Hematopoietic multipotent progenitor cell treated with erythropoietin and hydrocortisone succinate and interleukin-3 and kit ligand, for 8 days (in vitro differentiated cells): Measurements from ENCODE around the gene SNX5.

Source experiments
- DNase-seq: peaks from one replicate; pipeline ENCODE4 v3.0.0-alpha.2; 2015

SNX5 gene

DNA sequence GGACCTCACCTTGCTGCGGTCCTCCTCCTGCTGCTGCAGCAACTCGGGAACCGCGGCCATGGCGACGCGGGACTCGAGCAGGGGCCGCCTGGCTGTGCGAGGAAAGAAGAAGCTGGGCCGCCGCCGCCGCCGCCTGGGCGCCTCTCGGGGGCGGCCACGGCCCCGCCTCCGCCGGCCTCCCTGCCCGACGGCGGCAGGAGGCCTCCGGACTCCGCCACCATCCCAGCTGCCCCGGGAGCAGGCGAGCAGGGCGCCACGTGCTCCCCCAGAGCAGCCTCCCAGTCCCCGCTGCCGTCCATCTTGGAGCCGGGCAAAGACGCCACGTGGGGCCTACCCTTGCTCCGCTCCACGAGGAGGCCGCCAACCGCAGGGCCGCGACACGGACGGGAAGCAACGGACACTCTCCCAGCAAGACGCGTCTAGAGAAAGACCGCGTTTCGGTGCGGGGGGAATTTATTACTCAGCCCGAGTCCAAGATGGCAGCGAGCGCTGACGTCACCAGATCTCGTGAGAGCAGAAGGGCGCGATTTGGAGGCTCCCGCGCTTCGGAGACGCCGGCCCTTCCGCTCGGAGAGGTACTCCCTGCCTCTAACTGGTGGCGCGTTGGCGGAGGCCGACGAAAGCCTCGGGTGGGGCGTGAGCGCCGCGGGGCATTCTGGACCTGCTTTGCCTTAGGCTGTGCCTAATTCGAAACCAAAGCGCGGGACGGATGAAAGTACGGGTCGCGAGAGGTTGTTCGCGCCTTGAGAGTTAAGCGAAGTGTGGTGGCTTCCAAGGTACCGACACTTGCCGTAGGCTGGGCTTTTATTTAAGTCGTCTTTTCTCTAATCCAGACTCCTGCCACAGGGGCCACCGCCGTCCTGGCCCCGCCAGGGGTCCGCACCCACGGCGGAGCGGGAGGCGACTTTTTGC, at the start of gene SNX5, which contains the start of gene MGME1:
Gene SNX5 (minus strand): TSS at position 429 of the 912 bp plus-strand sequence. CDS start 369 bp downstream, at position 60.
Gene MGME1 (plus strand): TSS at position 653 of the 912 bp plus-strand sequence. CDS start 842 bp downstream, outside the sequence.
- peak; percentile 99 for DNase-seq

DNA sequence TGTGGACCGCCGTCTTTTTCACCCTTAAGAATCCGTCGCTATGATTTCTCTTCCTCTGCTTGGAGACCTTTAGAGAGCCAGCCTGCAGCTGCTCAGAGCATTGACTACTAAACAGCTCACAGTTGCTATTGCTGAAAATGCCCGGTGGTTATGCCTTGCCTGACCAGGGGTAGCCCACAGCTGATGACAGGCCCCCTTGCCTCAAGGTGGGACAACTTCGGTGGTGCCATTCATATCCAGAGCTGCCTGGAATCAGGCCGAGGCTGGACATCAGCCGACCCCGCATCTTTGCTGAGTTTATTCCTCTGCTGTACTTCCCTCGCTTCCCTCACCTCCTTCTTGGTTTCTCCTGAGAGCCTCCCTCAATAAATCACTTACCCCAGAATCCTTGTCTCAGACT, 49.5 kb upstream of the SNX5 start:
- no peak for DNase-seq

DNA sequence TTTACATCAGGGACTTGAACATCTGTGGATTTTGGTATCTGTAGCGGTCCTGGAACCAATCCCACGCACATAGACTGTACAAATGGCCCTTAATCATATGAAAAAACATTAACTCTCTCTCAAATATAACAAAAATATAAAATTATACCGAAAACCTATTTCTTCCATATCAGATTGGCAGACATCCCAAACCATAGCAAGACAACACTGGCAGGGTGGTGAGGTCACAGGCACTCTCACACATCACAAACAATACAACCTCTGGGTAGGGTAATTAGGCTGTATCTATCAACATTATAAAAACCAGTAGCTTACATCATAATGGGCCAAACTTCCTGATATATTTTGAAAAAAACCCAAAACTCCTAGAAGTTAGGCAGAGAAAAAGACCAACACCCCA, 48.2 kb upstream of the SNX5 start:
- no peak for DNase-seq

DNA sequence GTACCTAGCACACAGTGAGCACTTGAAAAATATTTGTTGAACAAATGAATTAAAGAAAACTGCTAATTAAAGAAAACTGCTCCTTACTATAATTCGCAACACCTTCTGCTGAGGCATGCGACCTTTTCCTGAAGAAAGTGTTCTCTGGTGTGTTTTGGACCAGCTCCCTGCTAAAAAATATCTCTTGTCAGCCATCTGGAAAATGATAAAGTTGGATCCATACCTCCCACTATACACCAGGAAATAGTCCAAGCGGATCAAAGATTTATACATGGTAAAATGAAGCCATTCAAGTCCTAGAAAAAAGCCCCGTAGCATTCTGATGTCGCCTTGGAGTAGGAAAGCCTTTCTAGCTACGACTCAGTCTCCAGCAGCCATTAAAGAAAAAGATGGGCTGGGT, 45.8 kb upstream of the SNX5 start:
- DNase-seq = no peak

DNA sequence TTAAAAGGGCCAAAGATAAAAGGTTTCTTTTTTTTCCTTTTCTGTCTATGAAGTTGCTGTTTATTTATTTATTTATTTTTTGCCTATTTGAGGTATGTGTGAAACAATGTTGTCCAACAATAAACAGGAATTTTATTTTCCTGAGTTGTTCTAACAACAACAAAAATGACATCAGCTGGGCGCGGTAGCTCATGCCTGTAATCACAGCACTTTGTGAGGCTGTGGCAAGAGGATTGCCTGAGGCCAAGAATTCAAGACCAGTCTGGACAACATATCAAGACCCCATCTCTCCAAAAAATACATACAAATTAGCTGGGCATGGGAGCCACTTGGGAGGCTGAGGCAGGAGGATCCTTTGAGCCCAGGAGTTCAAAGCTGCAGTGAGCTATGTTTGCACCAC, 44.3 kb upstream of the SNX5 start:
- DNase-seq = no peak

DNA sequence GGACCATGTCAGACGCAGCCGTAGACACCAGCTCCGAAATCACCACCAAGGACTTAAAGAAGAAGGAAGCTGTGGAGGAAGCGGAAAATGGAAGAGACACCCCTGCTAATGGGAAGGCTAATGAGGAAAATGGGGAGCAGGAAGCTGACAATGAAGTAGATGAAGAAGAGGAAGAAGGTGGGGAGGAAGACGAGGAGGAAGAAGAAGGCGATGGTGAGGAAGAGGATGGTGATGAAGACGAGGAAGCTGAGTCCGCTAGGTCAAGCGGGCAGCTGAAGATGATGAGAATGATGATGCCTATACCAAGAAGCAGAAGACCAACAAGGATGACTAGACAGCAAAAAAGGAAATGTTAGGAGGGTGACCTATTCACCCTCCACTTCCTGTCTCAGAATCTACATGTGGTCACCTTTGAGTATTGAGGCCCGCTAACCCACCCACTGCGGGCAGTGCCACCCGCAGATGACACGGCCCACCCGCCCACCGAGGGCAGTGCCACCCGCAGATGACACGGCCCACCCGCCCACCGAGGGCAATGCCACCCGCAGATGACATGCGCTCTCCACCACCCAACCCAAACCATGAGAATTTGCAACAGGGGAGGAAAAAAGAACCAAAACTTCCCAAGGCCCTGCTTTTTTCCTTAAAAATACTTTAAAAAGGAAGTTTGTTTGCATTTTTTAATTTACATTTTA, 43.5 kb upstream of the SNX5 start:
- DNase-seq = no peak

DNA sequence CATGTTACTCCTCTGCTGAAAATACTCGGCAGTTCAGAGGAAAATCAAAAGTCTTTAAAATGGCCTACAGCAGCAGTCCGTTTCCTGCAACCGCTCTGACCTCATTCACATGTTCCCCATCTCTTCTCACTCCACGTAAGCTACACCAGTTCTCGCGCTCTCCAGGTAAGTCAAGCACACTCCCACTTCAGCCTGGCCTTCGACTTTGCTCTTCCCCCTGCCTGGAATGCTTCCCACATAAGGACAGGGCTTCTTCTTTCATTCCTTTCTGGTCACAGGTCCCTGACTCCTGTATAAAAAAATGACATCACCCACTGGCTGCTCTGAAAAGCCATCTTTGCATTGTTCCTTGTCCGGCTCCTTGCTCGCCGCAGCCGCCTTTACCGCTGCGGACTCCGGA, 42.9 kb upstream of the SNX5 start:
- no peak for DNase-seq

DNA sequence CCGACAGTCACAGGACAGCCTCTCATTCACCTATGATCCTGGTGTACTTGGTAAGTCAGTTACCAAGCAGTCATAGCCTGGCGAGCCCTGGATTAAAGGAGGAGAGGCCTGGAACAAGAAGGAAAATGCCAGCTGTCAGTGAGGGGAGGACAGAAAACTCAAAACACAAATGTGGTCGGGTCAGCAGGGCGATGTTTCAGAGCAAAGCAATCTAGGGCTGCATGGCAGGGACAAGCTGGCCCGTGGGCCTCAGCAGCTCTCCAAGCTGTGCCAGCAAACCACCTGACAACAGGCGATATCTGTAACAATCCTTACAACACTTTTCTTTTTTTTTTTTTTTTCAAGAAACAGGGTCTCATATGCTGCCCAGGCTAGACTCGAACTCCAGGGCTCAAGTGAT, 40.5 kb upstream of the SNX5 start:
- DNase-seq = no peak

DNA sequence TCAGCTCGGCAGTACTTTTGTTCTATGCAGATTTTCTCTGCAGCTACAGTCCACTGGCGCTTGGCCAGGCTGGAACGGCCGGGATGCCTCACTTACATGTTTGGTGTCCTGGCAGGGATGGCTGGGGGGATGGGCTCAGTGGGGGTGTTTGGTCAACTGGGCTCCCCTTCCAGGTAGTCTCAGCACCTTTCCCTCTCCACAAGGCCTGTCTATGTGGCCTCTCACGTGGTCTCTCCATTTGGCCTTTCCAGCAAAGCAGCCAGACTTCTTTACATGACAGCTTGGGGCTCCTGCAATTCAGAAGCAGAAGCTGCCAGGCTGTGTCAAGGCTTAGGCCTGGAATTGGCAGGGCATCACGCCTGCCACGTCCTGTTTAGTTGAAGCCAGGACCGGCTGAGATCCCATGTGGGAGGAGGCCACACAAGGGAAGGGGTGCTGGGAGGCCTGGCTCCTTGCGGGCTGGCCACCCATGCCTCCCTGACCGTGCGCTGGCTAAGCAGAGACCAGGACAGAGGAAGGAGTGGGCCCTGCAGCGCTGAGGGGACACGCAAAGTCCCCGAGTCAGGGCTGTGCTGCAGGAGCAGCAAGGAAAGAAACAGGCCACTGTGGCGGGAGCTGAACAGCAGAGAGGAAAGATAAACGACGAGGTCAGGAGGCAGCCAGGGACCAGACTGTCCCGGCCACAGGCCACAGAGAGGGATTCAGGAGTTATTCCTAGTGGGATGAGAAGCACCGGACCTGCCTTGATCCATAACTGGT, 39.1 kb upstream of the SNX5 start:
- no peak for DNase-seq

DNA sequence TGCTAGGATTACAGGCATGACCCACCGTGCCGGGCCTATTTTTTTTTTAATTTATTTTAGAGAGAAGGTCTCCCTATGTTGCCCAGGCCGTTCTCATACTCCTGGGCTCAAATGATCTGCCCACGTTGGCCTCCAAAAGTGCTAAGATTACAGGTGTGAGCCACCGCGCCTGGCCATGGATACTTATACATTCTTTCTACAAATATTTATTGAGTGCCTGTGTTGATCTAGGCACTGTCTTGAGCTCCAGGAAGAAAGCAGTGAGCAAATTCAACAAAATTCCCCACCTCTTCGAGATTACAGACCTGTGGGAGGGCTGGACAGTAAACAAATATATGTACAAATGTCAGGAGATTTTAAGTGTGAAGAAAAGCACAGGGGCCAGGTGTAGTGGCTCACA, 38.1 kb upstream of the SNX5 start:
- no peak for DNase-seq

DNA sequence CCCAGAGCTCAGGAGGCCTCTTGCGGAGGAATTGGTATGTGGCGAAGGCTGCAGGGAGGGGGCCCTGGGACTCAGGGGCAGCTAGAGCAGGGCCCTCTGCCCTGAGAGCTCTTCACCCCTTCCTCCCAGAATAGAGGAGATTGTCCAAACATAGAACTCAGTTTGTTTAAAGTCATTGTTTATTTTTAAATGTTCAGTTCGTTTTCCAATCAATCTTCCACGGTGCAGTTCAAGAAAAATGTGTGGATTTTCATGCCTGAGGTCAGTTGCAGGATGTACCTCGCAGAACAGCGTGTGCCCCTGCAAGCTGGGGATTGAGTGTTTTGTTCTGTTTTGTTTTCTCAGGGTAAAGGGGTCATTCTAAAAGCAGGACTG, 37.4 kb upstream of the SNX5 start:
- no peak for DNase-seq

DNA sequence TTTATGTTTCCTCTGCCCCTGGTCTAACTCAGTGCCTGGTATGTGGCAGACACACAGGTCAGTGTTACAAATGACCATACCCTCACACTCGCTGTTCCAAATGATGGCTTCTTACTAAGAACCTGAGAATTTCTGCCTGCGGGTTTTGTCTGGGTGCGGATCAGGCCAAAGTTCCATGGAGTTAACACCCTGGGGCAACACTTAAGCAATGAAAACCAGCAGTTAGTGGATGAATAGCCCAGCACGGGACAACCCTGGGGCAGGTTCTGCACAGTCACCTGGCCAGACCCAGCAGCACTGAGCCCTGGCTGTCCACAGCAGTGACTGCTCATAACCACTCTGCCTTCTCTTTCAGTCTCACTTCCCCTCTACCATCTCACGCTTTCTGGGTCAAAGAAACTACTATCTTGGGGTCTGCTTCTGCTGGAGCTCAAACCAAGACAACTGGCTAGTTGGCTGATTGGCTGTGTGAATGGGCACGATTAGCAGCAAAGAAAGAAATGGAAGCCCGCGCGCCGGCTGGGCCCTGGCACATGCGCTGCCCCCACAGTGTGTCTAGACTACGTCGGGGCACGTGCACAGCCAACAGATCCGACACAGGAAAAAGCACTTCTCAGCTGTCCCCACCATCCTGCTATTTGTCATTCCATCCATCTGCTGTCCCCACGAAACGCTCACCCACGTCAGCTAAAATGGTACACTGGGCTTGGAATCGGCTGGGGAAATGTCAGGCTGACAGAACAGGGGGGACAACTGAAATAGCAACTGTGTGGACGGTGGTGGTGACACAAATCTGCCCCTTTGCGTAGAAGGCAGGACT, 36.8 kb upstream of the SNX5 start:
- no peak for DNase-seq

DNA sequence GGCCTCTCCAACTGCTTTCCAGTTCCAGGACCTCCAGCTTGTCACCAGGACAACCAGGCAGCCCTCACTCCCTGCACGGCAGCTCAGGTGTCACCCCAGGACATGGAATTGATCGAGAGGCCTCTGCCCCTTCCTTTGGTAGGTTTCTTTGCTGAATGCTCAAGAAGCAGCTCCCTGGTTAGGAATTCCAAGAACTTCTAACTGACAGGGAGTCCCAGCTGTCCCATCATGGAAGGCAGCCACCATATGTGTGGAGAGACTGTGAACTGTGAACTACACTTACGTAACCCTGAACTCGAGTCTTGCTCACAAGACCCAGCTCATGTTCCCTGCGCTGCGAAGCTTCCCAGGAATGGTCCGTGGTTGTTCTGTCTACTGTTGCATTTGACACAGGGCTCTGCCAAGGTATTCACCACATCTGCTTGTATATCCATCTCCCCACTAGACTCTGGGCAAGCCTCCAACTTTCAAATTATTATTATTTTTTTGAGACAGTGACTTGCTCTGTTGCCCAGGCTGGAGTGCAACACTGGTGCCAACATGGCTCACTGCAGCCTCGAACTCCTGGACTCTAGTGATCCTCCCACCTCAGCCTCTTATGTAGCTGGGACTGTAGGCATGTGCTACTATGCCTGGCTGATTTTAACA, 35.9 kb upstream of the SNX5 start:
- no peak for DNase-seq

DNA sequence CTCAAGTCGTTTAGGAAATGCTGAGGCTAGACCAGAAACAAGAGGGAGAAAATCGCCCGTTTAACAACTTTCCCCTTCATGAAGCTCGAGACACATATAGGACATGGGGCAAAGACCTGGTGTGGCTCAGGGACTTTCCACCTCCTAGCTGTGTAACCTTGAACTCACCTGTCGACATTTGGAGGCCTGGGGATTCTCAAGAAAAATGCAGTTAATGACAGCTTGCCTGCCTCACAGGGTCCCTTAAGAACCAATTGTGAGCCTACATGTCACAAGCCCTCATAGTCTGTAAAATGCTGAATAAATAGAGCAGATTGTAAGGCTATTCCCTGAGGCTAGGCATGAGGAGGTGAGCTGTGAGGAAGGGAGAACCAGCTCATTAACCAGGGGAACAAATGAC, 35.3 kb upstream of the SNX5 start:
- no peak for DNase-seq

DNA sequence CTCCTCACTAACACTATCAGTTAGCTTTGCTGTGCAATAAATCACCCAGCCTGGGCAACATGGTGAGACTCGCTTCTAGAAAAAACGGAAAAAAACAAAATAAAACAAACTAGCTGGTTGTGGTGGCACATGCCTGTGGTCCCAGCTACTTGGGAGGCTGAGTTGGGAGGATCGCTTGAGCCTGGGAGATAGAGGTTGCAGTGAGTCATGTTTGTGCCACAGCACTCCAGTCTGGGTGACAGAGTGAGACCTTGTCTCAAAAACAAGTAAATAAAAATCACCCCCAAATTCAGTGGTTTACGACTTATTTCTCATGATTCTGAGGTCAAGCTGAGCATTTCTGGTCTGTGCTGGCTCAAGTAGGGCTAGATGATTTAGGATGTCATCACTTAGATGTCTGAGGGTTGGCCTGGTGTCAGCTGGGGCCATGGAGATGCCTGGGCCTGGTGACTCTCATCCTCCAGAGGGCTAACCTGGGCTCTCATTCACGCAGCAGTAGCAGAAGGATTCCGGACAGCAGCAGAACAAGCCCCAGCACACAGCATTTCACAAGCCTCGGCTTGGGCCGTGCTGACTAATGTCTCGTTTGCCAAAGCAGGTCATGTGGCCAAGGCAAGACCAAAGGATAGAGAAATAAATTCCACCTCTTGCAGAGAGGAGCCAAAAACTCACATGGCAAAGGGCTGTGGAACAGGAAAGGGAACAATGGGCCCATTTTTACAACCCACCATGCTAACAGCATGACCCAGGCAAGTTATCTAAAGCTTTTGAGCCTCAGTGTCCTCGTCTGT, 32.7 kb upstream of the SNX5 start:
- DNase-seq = no peak

DNA sequence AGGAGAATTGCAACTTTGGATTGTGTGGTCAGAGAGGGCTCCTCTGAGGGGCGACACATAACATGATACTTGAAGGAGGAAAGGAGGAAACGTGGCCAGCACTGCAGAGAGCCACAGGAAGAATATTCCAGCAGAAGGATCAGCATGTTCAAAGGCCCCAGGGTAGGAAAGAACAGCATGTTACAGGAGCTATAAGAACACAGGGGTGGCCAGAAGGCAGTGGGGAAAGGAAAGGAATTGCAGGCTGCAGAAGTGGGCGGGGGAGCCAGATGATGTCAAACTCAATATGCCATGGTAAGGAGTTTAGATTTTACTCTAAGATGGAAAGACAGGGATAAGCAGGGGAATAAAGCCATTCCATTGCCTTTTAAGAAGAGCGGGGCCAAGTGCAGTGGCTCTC, 31.0 kb upstream of the SNX5 start:
- DNase-seq = no peak

DNA sequence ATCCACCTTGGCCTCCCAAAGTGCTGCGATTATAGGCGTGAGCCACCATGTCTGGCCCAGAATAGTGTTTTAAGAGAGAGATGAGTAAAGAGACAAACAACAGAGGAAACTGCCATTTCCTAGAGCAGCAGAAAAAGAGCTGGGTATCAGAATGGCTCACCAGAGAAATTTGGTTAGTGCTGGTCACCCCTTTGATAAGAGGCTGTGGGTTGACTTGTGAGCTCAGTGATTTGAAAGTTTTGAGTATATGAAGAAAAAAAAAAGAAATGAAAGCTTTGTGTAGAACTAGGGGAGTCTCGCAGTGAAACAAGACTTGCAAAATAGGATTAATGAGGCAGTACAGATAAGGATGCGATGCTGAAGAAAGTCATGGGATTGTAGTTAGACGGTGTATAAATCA, 29.9 kb upstream of the SNX5 start:
- DNase-seq = no peak

DNA sequence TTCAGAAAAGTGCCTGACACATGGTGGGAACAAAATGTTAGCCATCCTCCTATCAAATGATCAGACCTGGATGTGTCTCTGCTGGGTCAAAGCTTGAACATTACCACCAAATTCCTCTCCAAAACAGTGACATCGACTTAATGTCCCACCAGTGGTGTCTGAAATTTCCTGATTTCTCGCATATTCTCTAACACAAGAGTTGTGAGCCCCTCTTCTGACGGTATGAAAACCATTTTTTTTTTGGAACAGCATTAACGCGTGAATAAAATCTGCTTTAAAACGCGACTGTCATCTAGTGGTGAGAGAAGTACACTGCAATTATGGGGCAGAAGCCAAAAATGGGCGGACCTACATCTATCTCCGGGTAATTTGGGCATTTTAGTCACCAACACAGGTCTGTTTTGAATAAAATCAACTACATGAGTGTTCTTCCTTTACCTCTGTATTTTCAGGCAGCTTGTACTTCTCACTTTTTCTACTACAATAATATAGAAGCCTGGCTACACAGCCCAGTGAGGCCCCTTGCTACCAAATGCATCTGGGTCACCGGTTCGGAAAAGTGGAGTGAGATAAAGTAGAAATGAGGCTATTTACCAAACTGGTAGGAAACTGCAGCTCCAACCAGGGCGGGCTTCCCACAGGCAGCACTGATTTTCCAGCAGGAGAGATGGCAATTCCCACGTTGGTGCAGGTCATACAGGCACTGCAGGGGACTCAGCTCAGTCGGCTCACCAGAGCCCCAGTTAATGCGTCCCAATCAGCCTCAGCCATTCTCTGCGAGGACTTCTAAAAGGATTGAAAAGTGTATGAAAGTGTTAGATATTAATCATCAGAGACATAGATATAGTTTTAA, 27.6 kb upstream of the SNX5 start:
- peak; percentile 78 for DNase-seq

DNA sequence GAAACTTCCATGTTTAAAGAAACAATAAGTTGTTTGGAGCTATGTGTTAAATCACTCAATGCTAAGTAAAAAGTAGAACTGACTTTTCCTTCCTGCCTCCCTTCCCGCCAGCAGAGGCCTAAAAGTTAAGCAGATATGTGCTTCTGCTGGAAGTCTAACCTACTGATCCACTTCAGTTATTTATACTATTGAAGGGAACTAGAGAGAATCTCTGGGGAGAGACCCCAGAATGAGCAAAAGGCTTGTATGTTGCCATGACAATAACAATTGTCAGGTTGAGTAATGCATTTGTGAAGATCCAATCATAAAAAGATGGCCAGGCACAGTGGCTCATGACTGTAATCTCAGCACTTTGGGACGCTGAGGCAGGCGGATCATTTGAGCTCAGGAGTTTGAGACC, 25.0 kb upstream of the SNX5 start:
- DNase-seq = no peak

DNA sequence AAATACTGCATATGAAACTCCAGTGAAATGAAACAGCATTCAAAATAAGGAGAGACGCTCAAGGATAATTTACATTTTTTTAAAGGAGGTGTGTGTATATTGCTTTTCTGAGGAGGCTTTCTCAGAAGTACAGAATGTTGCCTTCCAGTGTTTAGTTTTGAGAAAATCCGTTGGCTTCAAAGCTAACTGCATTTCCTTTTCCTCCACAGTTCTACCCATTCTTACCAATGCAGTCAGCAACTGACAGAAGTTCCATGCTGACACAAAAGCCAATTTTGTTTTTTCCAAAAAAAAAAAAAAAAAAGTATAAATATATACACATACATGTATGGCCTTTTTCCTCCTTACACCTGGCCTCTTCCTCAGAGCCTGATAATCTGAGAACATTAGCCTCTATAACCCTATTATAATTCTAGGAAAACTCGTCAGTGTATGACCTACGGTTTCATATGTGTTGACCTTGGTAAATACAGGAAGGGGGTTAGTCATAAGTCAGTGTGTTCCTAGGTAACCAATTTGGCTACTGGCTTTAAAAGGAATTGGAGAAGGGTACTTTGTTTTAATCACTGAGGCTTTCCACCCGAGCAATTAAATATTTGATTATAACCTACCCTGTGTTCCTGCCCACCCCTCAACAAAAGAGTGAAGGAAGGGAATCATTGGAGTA, 24.4 kb upstream of the SNX5 start:
- no peak for DNase-seq
